Activated B cell treated with CpG ODN at 0.5 μM for 24 hours (primary cell): ENCODE results near the gene PPL. TPM values are rescaled to one million over a fixed set of nuclear protein-coding genes. Genes with fewer than 3 reads are reported as not detected.

ENCODE experiments used
- ATAC-seq: fragments of 200-7000 bp; cut with Tn5 transposase; one replicate; pipeline ENCODE4 v1.10.0; 2021; ENCODE audit warnings: low read depth, mild to moderate bottlenecking, moderate library complexity
- CTCF ChIA-PET: fragments of 350-600 bp; sonication (Branson Sonifier 250); formaldehyde crosslinking; loops from one replicate; lab custom pipeline; 2021; ENCODE audit warnings: antibody characterized with exemption; lab: Charles Lee
- POLR2A ChIA-PET: fragments of 350-600 bp; sonication (Branson Sonifier 250); formaldehyde crosslinking; loops from one replicate; lab custom pipeline; 2021; ENCODE audit warnings: antibody characterized with exemption; lab: Charles Lee
- DNase-seq: peaks from one replicate; pipeline ENCODE4 v3.0.0; 2022
- H3K27ac Mint-ChIP-seq: one replicate; pipeline ENCODE4 v1.8.0; 2020; ENCODE audit warnings: mixed read lengths
- H3K27me3 Mint-ChIP-seq: one replicate; pipeline ENCODE4 v1.8.0; 2021; ENCODE audit warnings: mixed read lengths
- H3K36me3 Mint-ChIP-seq: one replicate; pipeline ENCODE4 v1.8.0; 2021; ENCODE audit warnings: low read depth, mixed read lengths
- H3K4me1 Mint-ChIP-seq: one replicate; pipeline ENCODE4 v1.8.0; 2021; ENCODE audit warnings: mixed read lengths
- H3K4me3 Mint-ChIP-seq: one replicate; pipeline ENCODE4 v1.8.0; 2020; ENCODE audit warnings: mild to moderate bottlenecking, mixed read lengths
- H3K9me3 Mint-ChIP-seq: one replicate; pipeline ENCODE4 v1.8.0; 2020; ENCODE audit warnings: mixed read lengths
- intact Hi-C: fragments of 100-400 bp; cut with micrococcal nuclease; formaldehyde crosslinking; loops from one replicate; pipeline ENCODE4 v1.15.1; 2024
- total RNA-seq: library from RNA; stranded (reverse); gene quantifications from 2 replicates; pipeline ENCODE4 v1.2.3, GENCODE V29; 2022
- TF ChIP-seq, protein P1 (sequence below): fragments of 200-600 bp; IDR thresholded peaks from one replicate; pipeline ENCODE4 v1.8.0; 2022; ENCODE audit warnings: antibody characterized with exemption, mild to moderate bottlenecking

The PPL gene
- total RNA-seq, 1 donor from 2014 or later, result 0.04 TPM

DNA sequence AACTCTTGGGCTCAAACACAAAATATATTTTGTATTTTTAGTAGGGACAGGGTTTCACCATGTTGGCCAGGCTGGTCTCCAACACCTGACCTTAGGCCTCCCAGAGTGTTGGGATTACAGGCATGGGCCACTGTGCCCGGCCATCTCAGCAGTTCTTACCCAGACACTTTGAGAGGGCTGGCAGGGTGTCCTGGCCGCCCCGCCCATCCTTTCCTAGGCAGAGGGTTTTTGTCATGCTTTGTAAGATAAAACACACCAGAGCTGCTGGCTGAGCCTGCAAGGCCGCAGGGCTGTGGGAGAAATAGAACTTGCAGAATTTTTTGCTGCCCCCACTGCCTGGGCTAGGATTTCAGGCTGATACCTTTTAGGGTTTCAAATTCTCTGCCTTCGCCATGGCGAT lies 8.7 kb downstream of the PPL start:
- Mint-ChIP-seq H3K4me1 (no peaks in the 10 kb centered on the region), H3K36me3 (peaks cover 2% of the 10 kb centered on the region), H3K9me3 (peaks cover 10% of the 10 kb centered on the region), H3K27me3 (peaks cover 14% of the 10 kb centered on the region), H3K27ac (no peak overlapping the region), H3K4me3 (no peak overlapping the region)
- ChIA-PET CTCF (no interaction called here), POLR2A (interaction anchor here (0.5 to 0.7 kb wide), 2 partner anchors 12 to 577 kb away, joined by 3 to 13 read pairs; partner anchors contain the start of gene PAM16)
- DNase-seq (no peak), ATAC-seq (no peak)
- TF ChIP-seq, protein P1, sequence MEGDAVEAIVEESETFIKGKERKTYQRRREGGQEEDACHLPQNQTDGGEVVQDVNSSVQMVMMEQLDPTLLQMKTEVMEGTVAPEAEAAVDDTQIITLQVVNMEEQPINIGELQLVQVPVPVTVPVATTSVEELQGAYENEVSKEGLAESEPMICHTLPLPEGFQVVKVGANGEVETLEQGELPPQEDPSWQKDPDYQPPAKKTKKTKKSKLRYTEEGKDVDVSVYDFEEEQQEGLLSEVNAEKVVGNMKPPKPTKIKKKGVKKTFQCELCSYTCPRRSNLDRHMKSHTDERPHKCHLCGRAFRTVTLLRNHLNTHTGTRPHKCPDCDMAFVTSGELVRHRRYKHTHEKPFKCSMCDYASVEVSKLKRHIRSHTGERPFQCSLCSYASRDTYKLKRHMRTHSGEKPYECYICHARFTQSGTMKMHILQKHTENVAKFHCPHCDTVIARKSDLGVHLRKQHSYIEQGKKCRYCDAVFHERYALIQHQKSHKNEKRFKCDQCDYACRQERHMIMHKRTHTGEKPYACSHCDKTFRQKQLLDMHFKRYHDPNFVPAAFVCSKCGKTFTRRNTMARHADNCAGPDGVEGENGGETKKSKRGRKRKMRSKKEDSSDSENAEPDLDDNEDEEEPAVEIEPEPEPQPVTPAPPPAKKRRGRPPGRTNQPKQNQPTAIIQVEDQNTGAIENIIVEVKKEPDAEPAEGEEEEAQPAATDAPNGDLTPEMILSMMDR, result no peak
- intact Hi-C loops, result no loop called here

DNA sequence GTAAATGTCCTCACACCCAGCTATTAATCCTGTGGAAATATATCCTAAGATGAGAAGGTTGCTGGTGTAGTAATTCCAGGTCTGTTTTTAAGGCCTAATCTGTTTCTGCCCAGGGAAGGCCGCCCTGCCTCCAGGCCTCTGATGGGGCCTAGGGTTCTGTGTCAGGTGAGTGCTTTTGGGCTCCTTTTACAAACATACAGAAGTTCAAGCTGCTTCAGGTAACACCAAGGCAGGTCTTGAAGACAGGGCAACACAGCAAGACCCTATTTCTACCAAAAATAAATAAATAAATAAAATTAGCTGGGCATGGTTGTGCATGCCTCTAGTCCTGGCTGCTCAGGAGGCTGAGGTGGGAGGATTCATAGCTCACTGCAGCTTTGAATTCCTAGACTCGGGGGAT lies 9.3 kb downstream of the PPL start:
- ChIA-PET POLR2A (no interaction called here), CTCF (no interaction called here)
- Mint-ChIP-seq H3K27me3 (peaks cover 13% of the 10 kb centered on the region), H3K4me1 (no peaks in the 10 kb centered on the region), H3K27ac (no peak overlapping the region), H3K4me3 (no peak overlapping the region), H3K36me3 (peaks cover 2% of the 10 kb centered on the region), H3K9me3 (peaks cover 10% of the 10 kb centered on the region)
- DNase-seq (no peak), ATAC-seq (no peak)
- intact Hi-C loops, result no loop called here
- TF ChIP-seq, protein P1, result no peak

DNA sequence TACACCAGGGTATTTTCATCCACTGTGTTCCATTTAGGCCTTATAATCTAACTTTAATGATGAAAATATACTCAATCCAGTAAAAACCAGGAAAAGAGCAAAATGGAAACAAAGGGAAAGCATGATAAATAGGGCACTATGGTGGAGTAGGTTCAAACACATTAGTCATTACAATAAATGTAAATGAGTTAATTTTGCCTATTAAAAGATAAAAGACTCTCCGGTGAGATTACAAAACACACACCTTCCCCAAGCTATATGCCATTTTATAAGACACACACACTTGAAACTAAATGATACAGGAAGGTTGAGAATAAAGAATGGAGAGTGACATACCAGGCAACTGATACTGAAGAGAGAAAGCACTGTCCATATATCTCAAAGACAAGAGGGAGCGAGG lies 10.0 kb downstream of the PPL start:
- DNase-seq (no peak), ATAC-seq (no peak)
- Mint-ChIP-seq H3K36me3 (peaks cover 2% of the 10 kb centered on the region), H3K4me1 (no peaks in the 10 kb centered on the region), H3K9me3 (peaks cover 10% of the 10 kb centered on the region), H3K27ac (no peak overlapping the region), H3K27me3 (peaks cover 11% of the 10 kb centered on the region), H3K4me3 (no peak overlapping the region)
- intact Hi-C loops, result no loop called here
- ChIA-PET CTCF (no interaction called here), POLR2A (no interaction called here)
- TF ChIP-seq, protein P1, result no peak

DNA sequence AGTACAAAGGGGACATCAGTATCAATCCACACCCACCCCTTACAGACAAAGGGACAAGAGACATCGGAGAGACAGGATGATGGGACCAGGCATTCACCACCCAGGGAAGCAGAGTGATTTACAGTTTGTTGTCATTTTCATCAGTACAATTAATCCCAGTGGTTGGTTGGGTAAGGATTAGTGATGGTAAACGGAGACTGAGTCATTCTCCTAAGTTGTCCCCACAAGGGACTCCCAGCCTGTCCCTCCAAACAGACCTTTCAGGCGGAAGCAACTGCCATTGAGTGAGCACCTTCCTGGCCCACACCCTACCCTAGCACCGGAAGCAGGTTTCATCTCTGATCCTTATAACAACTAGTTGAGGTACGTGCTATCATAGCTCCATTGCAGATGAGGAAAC lies 11.2 kb downstream of the PPL start:
- Mint-ChIP-seq H3K9me3 (peaks cover 10% of the 10 kb centered on the region), H3K36me3 (peaks cover 2% of the 10 kb centered on the region), H3K27ac (no peak overlapping the region), H3K27me3 (peaks cover 8% of the 10 kb centered on the region), H3K4me1 (no peaks in the 10 kb centered on the region), H3K4me3 (no peak overlapping the region)
- DNase-seq (no peak), ATAC-seq (no peak)
- CTCF ChIA-PET, result no interaction called here
- TF ChIP-seq, protein P1, result no peak
- intact Hi-C loops, result no loop called here
- POLR2A ChIA-PET, result no interaction called here

DNA sequence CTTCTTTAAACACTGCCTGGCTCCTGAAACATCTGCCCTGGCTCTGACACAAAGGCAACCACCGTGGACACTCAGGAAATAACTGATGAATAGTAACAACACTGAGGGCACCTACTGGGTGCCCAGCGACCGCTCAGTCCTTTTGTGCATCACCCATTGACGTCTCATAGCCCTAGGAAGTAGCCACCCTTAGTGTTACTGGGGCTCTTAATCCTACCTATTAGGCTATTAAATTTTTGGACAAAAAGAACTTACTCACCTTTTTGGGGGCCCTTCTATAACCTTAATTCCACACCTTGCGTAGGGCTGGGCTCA lies 11.7 kb downstream of the PPL start:
- ChIA-PET POLR2A (no interaction called here), CTCF (no interaction called here)
- intact Hi-C loops, result no loop called here
- Mint-ChIP-seq H3K4me3 (no peak overlapping the region), H3K27ac (no peak overlapping the region), H3K4me1 (no peaks in the 10 kb centered on the region), H3K27me3 (peaks cover 8% of the 10 kb centered on the region), H3K9me3 (peaks cover 10% of the 10 kb centered on the region), H3K36me3 (peaks cover 2% of the 10 kb centered on the region)
- TF ChIP-seq, protein P1, result no peak
- ATAC-seq (no peak), DNase-seq (no peak)
